HepG2 (cell line): ENCODE data around the gene KBTBD13. TPM values are rescaled to one million over a fixed set of nuclear protein-coding genes. Genes with fewer than 3 reads are reported as not detected.

Experiments
- BCL6 ChIP-seq: IDR thresholded peaks from 2 replicates; pipeline ENCODE4 v1.6.1; 2016; ENCODE audit warnings: missing genetic modification reagents, missing compliant biosample characterization
- KLF16 ChIP-seq, 2 experiments: sonication (generic) in 1 of 2; formaldehyde crosslinking in 1 of 2; IDR thresholded peaks; 2 replicates each; pipeline versions ENCODE4 v1.6.1 to v1.8.0; 2016 to 2023; ENCODE audit warnings: missing genetic modification reagents in 2 of 2, missing compliant biosample characterization in 1 of 2
- PHF21A ChIP-seq: sonication (generic); formaldehyde crosslinking; IDR thresholded peaks from 2 replicates; pipeline ENCODE4 v1.5.0; 2020; ENCODE audit warnings: mild to moderate bottlenecking, missing genetic modification reagents
- SNAI1 ChIP-seq: sonication (generic); formaldehyde crosslinking; IDR thresholded peaks from 2 replicates; pipeline ENCODE4 v1.5.0; 2020; ENCODE audit warnings: mild to moderate bottlenecking, missing genetic modification reagents, borderline replicate concordance
- SNAPC2 ChIP-seq: sonication (generic); formaldehyde crosslinking; IDR thresholded peaks from 2 replicates; pipeline ENCODE4 v1.8.1; 2022; ENCODE audit warnings: mild to moderate bottlenecking, missing genetic modification reagents
- ZFP82 ChIP-seq: sonication (generic); formaldehyde crosslinking; IDR thresholded peaks from 2 replicates; pipeline ENCODE4 v1.5.1; 2020; ENCODE audit warnings: mild to moderate bottlenecking, missing genetic modification reagents, borderline replicate concordance
- ZNF263 ChIP-seq: sonication (generic); formaldehyde crosslinking; IDR thresholded peaks from 2 replicates; pipeline ENCODE4 v1.4.0; 2020; ENCODE audit warnings: missing genetic modification reagents
- ZNF441 ChIP-seq: sonication (generic); formaldehyde crosslinking; IDR thresholded peaks from 2 replicates; pipeline ENCODE4 v1.7.0; 2021; ENCODE audit warnings: missing genetic modification reagents, borderline replicate concordance
- ZNF570 ChIP-seq: sonication (generic); formaldehyde crosslinking; IDR thresholded peaks from 2 replicates; pipeline ENCODE4 v1.4.0; 2020; ENCODE audit warnings: mild to moderate bottlenecking, missing genetic modification reagents, borderline replicate concordance
- ZNF773 ChIP-seq: sonication (generic); formaldehyde crosslinking; IDR thresholded peaks from 2 replicates; pipeline ENCODE4 v1.4.0; 2020; ENCODE audit warnings: missing genetic modification reagents, borderline replicate concordance
- ZSCAN12 ChIP-seq: sonication (generic); formaldehyde crosslinking; IDR thresholded peaks from 2 replicates; pipeline ENCODE4 v1.9.0; 2021; ENCODE audit warnings: mild to moderate bottlenecking, missing genetic modification reagents
- ZSCAN9 ChIP-seq: IDR thresholded peaks from 2 replicates; pipeline ENCODE4 v1.6.1; 2016; ENCODE audit warnings: borderline replicate concordance
- polyA plus RNA-seq, 8 experiments: library from polyadenylated mRNA; depleted of rRNA in 3 of 8; stranded (reverse) in 7 of 8; unstranded in 1 of 8; fragments of >200 nt; fragmentation: Illumina TruSeq in 4 of 8; extraction: Trizol in 4 of 8; gene quantifications; 2 replicates each; pipeline versions ENCODE4 v1.2.1 to v1.2.3, GENCODE V29; 2011 to 2016; ENCODE audit warnings: low read depth in 4 of 8, missing spikeins in 1 of 8, mixed read lengths in 1 of 8; ENCODE audit not compliant: insufficient read depth in 1 of 8
- total RNA-seq, 5 experiments: library from RNA; depleted of rRNA; stranded (reverse); fragments of >200 nt; fragmentation: Illumina TruSeq; extraction: Trizol; gene quantifications; 2 replicates each; pipeline ENCODE4 v1.2.3, GENCODE V29; 2016; ENCODE audit warnings: low read depth in 1 of 5
- TF ChIP-seq, protein P1 (sequence below): sonication (generic); formaldehyde crosslinking; IDR thresholded peaks from 2 replicates; pipeline ENCODE4 v1.5.0; 2020; ENCODE audit warnings: mild to moderate bottlenecking, missing genetic modification reagents
- TF ChIP-seq, protein P2 (sequence below): IDR thresholded peaks from 2 replicates; pipeline ENCODE4 v1.6.1; 2016; ENCODE audit warnings: control low read depth
- TF ChIP-seq, protein P3 (sequence below): IDR thresholded peaks from 2 replicates; pipeline ENCODE4 v1.6.1; 2016; ENCODE audit warnings: mild to moderate bottlenecking
- TF ChIP-seq, protein P4 (sequence below): sonication (generic); formaldehyde crosslinking; conservative IDR thresholded peaks from 2 replicates; pipeline ENCODE4 v1.4.0; 2020; ENCODE audit warnings: mild to moderate bottlenecking, missing genetic modification reagents, moderate library complexity
- TF ChIP-seq, protein P5 (sequence below): sonication (generic); formaldehyde crosslinking; IDR thresholded peaks from 2 replicates; pipeline ENCODE4 v1.8.0; 2022; ENCODE audit warnings: low read depth, missing genetic modification reagents

The KBTBD13 gene
- total and polyA plus RNA-seq, 2 of the 13 experiments (the other 11 are each of a cell fraction or from before 2014, with no cell fraction given), result not detected

DNA sequence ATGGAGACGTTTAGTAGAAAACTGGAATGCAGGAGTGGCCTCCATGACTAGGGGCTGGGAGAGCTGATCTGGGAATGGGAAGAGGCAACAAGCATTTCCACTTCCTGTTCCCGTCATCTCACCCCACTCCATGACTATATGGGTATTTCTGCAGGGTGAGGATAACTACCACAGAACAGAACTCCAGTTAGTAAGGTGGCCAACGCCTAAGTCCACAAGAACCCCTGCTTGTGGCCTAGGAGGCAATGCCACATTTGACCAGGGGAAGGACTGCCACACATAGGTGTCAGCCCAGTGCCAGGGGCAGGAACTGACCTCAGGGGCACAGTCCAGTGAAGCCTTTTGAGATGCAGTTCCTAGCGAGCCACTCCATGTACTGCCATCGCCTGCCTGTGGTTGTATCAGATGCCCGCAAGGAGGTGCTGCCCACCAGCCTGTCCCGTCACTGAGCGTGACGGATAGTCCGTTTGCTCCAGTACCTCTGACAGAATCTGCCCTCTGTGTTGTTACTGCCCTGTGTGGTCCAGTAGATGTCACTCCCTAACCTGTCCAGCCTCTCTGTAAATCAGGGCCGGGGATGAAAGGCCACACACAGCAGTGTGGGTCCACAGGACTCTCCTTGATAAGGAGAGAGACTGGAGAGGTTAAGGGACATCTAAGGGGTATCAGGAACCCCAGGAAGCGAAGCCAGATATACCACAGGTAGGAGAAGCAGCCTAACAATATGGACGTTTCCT is 43.6 kb upstream of the KBTBD13 start (continued):
- TF ChIP-seq, protein P1, sequence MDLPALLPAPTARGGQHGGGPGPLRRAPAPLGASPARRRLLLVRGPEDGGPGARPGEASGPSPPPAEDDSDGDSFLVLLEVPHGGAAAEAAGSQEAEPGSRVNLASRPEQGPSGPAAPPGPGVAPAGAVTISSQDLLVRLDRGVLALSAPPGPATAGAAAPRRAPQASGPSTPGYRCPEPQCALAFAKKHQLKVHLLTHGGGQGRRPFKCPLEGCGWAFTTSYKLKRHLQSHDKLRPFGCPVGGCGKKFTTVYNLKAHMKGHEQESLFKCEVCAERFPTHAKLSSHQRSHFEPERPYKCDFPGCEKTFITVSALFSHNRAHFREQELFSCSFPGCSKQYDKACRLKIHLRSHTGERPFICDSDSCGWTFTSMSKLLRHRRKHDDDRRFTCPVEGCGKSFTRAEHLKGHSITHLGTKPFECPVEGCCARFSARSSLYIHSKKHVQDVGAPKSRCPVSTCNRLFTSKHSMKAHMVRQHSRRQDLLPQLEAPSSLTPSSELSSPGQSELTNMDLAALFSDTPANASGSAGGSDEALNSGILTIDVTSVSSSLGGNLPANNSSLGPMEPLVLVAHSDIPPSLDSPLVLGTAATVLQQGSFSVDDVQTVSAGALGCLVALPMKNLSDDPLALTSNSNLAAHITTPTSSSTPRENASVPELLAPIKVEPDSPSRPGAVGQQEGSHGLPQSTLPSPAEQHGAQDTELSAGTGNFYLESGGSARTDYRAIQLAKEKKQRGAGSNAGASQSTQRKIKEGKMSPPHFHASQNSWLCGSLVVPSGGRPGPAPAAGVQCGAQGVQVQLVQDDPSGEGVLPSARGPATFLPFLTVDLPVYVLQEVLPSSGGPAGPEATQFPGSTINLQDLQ (CRISPR knock-in tag), result no peak
- TF ChIP-seq BCL6 (CRISPR knock-in tag) (no peak), ZSCAN9 (CRISPR knock-in tag) (0 out of 2 replicates have a peak, but pooled peaks have one; percentile 20), KLF16 (CRISPR knock-in tag; IDR thresholded peaks at IDR 0.05) (peak in 1 of 2 experiments; percentile 44; a peak in 2 of 4 replicates), ZNF441 (CRISPR knock-in tag) (peak; percentile 31; the same call in 1 of the 2 replicates), ZSCAN12 (no peak), PHF21A (CRISPR knock-in tag) (peak; percentile 55; the same call in 1 of the 2 replicates), ZNF263 (CRISPR knock-in tag) (no peak), ZNF773 (CRISPR knock-in tag) (no peak), ZNF570 (CRISPR knock-in tag) (no peak), SNAI1 (CRISPR knock-in tag) (no peak), SNAPC2 (CRISPR knock-in tag) (peak; percentile 85; the same call in 1 of the 2 replicates), ZFP82 (no peak)
- TF ChIP-seq, protein P2, sequence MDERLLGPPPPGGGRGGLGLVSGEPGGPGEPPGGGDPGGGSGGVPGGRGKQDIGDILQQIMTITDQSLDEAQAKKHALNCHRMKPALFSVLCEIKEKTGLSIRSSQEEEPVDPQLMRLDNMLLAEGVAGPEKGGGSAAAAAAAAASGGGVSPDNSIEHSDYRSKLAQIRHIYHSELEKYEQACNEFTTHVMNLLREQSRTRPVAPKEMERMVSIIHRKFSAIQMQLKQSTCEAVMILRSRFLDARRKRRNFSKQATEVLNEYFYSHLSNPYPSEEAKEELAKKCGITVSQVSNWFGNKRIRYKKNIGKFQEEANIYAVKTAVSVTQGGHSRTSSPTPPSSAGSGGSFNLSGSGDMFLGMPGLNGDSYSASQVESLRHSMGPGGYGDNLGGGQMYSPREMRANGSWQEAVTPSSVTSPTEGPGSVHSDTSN (CRISPR knock-in tag), result peak; percentile 65
- TF ChIP-seq, protein P3, sequence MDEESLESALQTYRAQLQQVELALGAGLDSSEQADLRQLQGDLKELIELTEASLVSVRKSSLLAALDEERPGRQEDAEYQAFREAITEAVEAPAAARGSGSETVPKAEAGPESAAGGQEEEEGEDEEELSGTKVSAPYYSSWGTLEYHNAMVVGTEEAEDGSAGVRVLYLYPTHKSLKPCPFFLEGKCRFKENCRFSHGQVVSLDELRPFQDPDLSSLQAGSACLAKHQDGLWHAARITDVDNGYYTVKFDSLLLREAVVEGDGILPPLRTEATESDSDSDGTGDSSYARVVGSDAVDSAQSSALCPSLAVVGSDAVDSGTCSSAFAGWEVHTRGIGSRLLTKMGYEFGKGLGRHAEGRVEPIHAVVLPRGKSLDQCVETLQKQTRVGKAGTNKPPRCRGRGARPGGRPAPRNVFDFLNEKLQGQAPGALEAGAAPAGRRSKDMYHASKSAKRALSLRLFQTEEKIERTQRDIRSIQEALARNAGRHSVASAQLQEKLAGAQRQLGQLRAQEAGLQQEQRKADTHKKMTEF (CRISPR knock-in tag), result peak; percentile 51; the same call in 1 of the 2 replicates
- TF ChIP-seq, protein P4, sequence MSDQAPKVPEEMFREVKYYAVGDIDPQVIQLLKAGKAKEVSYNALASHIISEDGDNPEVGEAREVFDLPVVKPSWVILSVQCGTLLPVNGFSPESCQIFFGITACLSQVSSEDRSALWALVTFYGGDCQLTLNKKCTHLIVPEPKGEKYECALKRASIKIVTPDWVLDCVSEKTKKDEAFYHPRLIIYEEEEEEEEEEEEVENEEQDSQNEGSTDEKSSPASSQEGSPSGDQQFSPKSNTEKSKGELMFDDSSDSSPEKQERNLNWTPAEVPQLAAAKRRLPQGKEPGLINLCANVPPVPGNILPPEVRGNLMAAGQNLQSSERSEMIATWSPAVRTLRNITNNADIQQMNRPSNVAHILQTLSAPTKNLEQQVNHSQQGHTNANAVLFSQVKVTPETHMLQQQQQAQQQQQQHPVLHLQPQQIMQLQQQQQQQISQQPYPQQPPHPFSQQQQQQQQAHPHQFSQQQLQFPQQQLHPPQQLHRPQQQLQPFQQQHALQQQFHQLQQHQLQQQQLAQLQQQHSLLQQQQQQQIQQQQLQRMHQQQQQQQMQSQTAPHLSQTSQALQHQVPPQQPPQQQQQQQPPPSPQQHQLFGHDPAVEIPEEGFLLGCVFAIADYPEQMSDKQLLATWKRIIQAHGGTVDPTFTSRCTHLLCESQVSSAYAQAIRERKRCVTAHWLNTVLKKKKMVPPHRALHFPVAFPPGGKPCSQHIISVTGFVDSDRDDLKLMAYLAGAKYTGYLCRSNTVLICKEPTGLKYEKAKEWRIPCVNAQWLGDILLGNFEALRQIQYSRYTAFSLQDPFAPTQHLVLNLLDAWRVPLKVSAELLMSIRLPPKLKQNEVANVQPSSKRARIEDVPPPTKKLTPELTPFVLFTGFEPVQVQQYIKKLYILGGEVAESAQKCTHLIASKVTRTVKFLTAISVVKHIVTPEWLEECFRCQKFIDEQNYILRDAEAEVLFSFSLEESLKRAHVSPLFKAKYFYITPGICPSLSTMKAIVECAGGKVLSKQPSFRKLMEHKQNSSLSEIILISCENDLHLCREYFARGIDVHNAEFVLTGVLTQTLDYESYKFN, result peak; percentile 60
- TF ChIP-seq, protein P5, sequence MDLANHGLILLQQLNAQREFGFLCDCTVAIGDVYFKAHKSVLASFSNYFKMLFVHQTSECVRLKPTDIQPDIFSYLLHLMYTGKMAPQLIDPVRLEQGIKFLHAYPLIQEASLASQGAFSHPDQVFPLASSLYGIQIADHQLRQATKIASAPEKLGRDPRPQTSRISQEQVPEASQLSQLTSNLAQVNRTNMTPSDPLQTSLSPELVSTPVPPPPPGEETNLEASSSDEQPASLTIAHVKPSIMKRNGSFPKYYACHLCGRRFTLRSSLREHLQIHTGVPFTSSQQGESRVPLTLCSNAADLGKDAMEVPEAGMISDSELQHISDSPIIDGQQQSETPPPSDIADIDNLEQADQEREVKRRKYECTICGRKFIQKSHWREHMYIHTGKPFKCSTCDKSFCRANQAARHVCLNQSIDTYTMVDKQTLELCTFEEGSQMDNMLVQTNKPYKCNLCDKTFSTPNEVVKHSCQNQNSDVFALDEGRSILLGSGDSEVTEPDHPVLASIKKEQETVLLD (CRISPR knock-in tag), result no peak; the same call in 1 of the 2 replicates
